ENCODE results near the gene TMEM252.

The TMEM252 gene

DNA sequence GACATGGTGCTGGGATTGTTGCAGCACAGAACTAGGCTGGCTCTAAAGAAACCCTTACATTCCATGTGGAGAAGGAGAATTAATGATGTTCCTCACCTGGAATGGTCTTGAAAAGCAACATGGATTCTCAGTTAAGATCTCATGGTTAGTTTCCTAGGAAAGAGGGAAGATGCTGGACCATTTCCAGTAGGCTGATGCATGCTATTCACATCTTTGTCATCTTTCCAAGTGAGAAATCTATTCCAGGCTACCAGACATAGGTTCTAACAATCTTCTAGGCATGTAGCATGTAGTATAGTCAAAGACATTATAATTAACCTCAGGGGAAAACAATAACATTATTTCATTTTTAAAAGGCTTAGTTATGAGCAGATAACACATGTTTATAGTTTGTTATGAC, 44.3 kb downstream of the TMEM252 start:
- DNase-seq, result no peak

DNA sequence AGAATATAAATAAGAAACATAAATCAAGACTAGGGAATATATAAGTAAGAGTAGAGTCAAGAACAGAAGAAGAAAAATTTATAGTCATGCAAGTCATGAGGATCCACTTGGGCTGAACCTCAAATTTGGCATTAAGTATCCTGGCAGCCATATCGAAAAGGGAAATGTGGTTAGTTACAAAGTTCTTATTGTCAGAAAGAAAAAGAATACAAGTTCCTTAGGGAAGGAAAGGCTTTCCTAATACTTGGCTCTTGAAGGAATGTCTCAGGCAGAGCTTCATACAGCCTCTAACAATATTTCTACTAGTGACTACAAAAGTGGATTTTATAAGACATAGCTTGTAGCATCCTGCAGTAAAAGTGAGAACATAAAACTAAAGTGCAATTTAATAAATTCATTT, 45.4 kb downstream of the TMEM252 start:
- DNase-seq, result no peak

DNA sequence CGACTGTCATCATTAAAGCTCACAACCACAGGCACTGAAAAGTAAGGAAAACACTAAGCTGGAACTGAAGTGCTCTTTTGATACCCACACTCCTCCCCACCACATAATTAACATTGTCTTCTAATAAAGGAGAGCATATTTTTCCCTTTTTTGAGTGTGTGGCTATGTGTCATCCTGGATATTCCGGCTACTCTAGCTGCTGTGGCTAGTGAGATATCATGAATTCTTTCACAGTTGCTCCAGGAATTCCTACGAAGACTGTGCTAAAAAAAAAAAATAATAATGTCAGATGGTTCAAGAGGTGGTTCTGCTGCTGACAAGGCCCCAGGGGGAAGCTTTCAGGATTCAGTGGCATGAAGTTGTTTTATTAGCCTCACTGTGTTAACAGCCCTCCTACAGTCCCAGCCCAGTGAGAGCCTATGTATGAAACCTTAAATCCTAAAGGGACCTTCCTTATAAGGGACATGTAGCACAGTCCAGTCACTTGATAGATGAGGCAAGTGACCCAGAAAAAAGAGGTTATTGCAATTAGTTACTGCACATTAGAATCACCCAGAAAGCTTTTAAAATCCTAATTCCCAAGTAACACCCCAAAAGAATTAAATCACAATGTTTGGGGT, 46.6 kb downstream of the TMEM252 start:
- DNase-seq, result no peak

DNA sequence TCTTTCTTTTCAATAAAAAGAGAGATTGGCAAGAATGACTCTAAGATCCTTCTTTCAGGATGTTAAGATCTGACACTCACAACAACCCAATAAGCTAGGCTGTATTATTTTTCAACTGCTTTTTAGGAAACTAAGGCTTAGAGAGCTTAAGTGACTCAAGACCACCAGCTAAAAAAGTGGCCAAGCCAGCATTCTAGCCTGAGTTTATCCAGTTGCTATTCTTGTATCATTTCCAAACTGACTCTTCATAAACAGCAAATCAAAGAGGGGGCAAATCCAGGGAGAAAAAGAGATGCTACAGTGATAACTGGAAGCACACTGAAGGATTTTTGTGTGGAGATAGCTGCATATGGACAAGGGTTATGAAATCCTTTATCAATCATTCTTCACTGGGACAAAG, 47.1 kb downstream of the TMEM252 start:
- no peak for DNase-seq

DNA sequence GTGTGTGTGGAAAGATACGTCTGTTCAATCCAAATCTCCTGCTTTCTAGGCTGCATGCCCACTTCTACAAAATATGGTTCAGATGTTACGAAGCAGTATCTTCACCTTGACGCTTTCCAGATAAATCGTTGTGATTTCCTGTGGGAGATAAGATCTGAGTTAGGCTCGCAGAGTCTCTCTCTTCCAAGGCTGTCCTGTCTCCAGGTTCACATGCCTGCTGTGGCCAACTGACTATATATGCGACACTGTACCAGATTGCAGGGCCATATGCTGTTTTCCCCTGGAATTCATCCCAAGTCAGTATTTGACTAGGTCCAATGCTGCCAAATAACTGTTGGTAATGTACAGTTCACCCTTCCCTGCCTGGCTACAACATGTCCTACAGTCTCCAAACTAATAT, 47.9 kb downstream of the TMEM252 start:
- no peak for DNase-seq

DNA sequence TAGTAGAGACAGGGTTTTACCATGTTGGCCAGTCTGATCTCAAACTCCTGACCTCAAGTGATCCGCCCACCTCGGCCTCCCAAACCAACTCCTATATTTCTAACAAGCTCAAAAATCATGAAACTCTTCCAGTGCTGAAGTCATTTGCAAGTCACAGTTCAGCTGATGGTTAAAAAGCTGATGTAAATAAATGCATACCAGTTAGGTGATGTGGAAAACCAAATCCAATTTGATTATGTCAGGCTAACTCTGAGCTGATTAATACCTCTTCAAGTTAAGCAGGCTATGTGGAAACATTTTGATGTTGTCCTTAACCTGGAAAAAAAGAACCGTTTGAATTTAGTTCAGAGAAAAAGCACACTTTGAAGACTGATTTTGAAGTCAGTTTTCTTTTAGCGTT, 51.0 kb downstream of the TMEM252 start:
- no peak for DNase-seq

DNA sequence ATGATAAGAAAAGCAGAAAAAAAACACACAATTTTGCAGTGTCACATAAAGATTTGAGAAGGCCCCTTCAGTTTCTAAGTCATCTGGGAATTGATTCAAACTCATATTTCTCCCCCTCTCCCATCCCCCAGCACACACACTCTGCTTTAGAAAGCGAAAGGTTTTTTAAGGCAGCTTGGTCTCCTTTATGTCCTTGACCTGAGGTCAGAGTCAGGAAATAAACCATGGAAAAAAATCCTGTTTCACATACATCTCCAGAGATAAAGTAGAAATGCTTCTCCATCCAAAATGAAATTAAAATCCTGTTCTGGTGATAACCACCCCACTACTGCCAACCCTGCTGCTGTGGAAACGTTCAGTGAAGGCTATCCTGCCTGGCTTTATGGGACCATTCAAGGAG, 52.6 kb downstream of the TMEM252 start:
- no peak for DNase-seq
